ENCODE results near the gene PSMB2. TPM values are rescaled to one million over a fixed set of nuclear protein-coding genes. Genes with fewer than 3 reads are reported as not detected.
"Not testable (repeated sequence)": the region's sequence is repeated elsewhere in the genome, so short reads cannot be mapped to it uniquely, and the experiment has no call there.

The PSMB2 gene
- polyA plus RNA-seq, 1 experiment, result 82.3 TPM

DNA sequence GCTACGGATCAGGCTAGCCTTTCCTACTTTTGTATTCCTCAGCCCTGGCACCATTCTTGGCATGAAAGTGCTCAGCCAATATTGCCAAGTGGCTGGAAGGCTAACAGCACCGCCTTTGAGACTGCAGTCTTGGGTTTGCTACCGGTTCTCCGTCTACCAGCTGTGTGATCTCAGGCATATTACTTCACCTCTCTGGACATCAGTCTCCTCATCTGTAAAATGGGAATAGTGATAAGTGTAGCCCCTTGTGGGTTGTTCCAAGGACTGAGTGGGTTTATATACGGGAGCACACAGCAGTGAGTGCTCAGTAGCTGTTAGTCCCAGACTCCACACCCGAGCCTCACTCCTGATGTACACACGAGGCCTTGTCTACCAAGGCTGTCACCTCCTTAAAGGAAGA lies 54.5 kb downstream of the PSMB2 start:
- TF ChIP-seq, protein P1, sequence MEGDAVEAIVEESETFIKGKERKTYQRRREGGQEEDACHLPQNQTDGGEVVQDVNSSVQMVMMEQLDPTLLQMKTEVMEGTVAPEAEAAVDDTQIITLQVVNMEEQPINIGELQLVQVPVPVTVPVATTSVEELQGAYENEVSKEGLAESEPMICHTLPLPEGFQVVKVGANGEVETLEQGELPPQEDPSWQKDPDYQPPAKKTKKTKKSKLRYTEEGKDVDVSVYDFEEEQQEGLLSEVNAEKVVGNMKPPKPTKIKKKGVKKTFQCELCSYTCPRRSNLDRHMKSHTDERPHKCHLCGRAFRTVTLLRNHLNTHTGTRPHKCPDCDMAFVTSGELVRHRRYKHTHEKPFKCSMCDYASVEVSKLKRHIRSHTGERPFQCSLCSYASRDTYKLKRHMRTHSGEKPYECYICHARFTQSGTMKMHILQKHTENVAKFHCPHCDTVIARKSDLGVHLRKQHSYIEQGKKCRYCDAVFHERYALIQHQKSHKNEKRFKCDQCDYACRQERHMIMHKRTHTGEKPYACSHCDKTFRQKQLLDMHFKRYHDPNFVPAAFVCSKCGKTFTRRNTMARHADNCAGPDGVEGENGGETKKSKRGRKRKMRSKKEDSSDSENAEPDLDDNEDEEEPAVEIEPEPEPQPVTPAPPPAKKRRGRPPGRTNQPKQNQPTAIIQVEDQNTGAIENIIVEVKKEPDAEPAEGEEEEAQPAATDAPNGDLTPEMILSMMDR (IDR thresholded peaks at IDR 0.05; ENCODE audit: insufficient read depth, low read depth, low read length), result no peak
- no peak for DNase-seq (ENCODE audit: low read depth)
- ChIA-PET POLR2A (no interaction called here), CTCF (interaction anchor here (1.2 kb wide), 1 partner anchor 129 kb away, joined by 3 read pairs; no protein-coding TSS in a partner anchor)
- Histone ChIP-seq H3K4me3 (ENCODE audit: low read depth, low read length) (no peak overlapping the region), H3K36me3 (ENCODE audit: control insufficient read depth, insufficient read depth, low read length) (no peaks in the 10 kb centered on the region; the same call in 1 of the 2 replicates), H3K27me3 (ENCODE audit: control insufficient read depth, insufficient read depth, low read length) (no peaks in the 10 kb centered on the region)

DNA sequence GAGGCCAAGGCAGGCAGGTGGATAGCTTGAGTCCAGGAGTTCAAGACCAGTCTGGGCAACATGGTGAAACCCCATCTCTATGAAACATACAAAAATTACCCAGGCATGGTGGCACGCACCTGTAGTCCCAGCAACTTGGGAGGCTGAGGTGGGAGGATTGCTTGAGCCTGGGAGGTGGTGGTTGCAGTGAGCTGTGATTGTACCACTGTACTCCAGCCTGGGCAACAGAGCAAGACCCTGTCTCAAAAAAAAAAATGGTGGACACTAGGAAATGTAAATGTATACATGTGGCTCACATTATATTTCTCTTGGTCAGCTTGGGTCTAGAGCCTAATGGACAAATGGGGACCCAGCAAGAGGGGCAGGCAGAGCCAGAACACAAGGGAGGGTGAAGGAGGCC lies 55.5 kb downstream of the PSMB2 start:
- H3K27me3 ChIP-seq (ENCODE audit: control insufficient read depth, insufficient read depth, low read length); POLR2A ChIA-PET; H3K36me3 ChIP-seq (ENCODE audit: control insufficient read depth, insufficient read depth, low read length); H3K4me3 ChIP-seq (ENCODE audit: low read depth, low read length); DNase-seq (ENCODE audit: low read depth): not testable (repeated sequence)
- CTCF ChIA-PET, result interaction anchor here (0.6 to 2.7 kb wide), 4 partner anchors 21 to 134 kb away, joined by 3 to 6 read pairs (median 3); no protein-coding TSS in a partner anchor

DNA sequence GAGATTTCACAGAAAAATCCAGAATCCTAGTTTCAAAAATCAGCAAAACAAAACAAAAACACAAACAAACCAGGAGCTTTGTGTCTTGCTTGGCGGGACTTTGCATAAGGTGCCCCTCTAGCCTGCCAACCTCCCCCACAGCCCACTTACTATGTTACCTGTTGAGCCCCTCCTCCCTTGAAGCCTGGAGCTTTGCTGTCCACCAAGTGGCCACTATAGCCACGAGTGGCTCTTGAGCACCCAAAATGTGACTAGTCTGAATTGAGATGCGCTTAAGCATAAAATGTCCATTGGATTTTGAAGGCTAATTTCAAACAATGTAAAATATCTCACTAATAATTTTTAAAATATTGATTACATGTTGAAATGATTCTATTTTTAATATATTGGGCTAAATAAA lies 56.0 kb downstream of the PSMB2 start:
- POLR2A ChIA-PET, result no interaction called here
- Histone ChIP-seq H3K4me3 (ENCODE audit: low read depth, low read length) (no peak overlapping the region), H3K36me3 (ENCODE audit: control insufficient read depth, insufficient read depth, low read length) (no peaks in the 10 kb centered on the region), H3K27me3 (ENCODE audit: control insufficient read depth, insufficient read depth, low read length) (no peaks in the 10 kb centered on the region)
- CTCF ChIA-PET, result interaction anchor here (0.8 to 2.7 kb wide), 4 partner anchors 16 to 133 kb away, joined by 3 to 7 read pairs (median 5); no protein-coding TSS in a partner anchor
- DNase-seq (ENCODE audit: low read depth), result no peak
- TF ChIP-seq, protein P1 (IDR thresholded peaks at IDR 0.05; ENCODE audit: insufficient read depth, low read depth, low read length), result no peak

DNA sequence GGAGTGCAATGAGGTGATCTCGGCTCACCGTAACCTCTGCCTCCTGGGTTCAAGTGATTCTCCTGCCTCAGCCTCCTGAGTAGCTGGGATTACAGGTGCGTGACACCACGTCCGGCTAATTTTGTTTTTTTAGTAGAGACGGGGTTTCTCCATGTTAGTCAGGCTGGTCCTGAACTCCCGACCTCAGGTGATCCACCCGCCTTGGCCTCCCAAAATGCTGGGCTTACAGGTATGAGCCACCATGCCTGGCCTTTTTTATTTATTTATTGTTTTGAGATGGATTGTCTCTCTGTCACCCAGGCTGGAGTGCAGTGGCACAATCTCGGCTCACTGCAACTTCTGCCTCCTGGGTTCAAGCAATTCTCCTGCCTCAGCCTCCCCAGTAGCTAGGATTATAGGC lies 59.7 kb downstream of the PSMB2 start:
- CTCF ChIA-PET, result interaction anchor here (1.5 kb wide), 1 partner anchor 17 kb away, joined by 4 read pairs; no protein-coding TSS in a partner anchor
- H3K27me3 ChIP-seq (ENCODE audit: control insufficient read depth, insufficient read depth, low read length); H3K36me3 ChIP-seq (ENCODE audit: control insufficient read depth, insufficient read depth, low read length); POLR2A ChIA-PET; H3K4me3 ChIP-seq (ENCODE audit: low read depth, low read length); DNase-seq (ENCODE audit: low read depth): not testable (repeated sequence)

DNA sequence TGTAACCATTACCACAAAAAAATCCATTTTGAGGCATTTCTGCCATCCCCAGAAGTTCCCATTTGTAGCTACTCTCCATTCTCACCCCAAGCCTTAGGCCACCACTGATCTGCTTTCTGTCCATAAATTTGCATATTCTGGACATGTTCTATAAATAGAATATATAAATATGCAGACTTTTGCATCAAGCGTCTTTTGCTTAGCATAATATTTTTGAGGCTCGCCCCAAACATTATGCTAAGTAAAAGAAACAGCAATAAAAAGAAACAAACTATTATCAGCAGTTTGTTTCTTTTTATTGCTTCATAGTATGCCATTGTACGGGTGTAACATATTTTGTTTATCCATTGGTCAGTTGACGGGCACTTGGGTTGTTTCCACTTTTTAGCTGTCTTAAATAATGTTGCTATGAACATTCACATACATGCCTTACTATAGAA lies 60.4 kb downstream of the PSMB2 start:
- no peaks in the 10 kb centered on the region for H3K36me3 ChIP-seq (ENCODE audit: control insufficient read depth, insufficient read depth, low read length)
- no peaks in the 10 kb centered on the region for H3K27me3 ChIP-seq (ENCODE audit: control insufficient read depth, insufficient read depth, low read length)
- DNase-seq (ENCODE audit: low read depth), result no peak
- TF ChIP-seq, protein P1 (IDR thresholded peaks at IDR 0.05; ENCODE audit: insufficient read depth, low read depth, low read length), result no peak
- H3K4me3 ChIP-seq (ENCODE audit: low read depth, low read length), result no peak overlapping the region
- ChIA-PET POLR2A (no interaction called here), CTCF (interaction anchor here (0.6 to 1.5 kb wide), 3 partner anchors 16 to 295 kb away, joined by 3 to 4 read pairs (median 4); no protein-coding TSS in a partner anchor)

DNA sequence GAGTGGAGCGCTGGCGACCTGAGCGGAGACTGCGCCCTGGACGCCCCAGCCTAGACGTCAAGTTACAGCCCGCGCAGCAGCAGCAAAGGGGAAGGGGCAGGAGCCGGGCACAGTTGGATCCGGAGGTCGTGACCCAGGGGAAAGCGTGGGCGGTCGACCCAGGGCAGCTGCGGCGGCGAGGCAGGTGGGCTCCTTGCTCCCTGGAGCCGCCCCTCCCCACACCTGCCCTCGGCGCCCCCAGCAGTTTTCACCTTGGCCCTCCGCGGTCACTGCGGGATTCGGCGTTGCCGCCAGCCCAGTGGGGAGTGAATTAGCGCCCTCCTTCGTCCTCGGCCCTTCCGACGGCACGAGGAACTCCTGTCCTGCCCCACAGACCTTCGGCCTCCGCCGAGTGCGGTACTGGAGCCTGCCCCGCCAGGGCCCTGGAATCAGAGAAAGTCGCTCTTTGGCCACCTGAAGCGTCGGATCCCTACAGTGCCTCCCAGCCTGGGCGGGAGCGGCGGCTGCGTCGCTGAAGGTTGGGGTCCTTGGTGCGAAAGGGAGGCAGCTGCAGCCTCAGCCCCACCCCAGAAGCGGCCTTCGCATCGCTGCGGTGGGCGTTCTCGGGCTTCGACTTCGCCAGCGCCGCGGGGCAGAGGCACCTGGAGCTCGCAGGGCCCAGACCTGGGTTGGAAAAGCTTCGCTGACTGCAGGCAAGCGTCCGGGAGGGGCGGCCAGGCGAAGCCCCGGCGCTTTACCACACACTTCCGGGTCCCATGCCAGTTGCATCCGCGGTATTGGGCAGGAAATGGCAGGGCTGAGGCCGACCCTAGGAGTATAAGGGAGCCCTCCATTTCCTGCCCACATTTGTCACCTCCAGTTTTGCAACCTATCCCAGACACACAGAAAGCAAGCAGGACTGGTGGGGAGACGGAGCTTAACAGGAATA lies 64.0 kb downstream of the PSMB2 start:
- ChIA-PET CTCF (interaction anchor here (0.7 to 1.4 kb wide), 5 partner anchors 13 to 150 kb away, joined by 3 to 5 read pairs (median 3); no protein-coding TSS in a partner anchor), POLR2A (no interaction called here)
- H3K4me3 ChIP-seq (ENCODE audit: low read depth, low read length), result no peak overlapping the region
- H3K36me3 ChIP-seq (ENCODE audit: control insufficient read depth, insufficient read depth, low read length), result no peaks in the 10 kb centered on the region
- peaks cover 1% of the 10 kb centered on the region; the same call in 1 of the 2 replicates for H3K27me3 ChIP-seq (ENCODE audit: control insufficient read depth, insufficient read depth, low read length)
- TF ChIP-seq, protein P1 (IDR thresholded peaks at IDR 0.05; ENCODE audit: insufficient read depth, low read depth, low read length), result no peak
- no peak for DNase-seq (ENCODE audit: low read depth)

DNA sequence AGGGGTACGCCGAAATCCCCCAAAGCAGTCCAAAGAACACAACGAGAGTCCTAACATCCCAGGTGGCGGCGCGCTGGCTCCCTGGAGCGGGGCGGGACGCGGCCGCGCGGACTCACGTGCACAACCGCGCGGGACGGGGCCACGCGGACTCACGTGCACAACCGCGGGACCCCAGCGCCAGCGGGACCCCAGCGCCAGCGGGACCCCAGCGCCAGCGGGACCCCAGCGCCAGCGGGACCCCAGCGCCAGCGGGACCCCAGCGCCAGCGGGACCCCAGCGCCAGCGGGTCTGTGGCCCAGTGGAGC lies 64.6 kb downstream of the PSMB2 start:
- H3K27me3 ChIP-seq (ENCODE audit: control insufficient read depth, insufficient read depth, low read length); DNase-seq (ENCODE audit: low read depth); H3K36me3 ChIP-seq (ENCODE audit: control insufficient read depth, insufficient read depth, low read length); POLR2A ChIA-PET; H3K4me3 ChIP-seq (ENCODE audit: low read depth, low read length): not testable (repeated sequence)
- CTCF ChIA-PET, result interaction anchor here (1.2 kb wide), 1 partner anchor 11 kb away, joined by 5 read pairs; no protein-coding TSS in a partner anchor

Measured in BJ (cell line).